ENCODE data around the gene UPK2.
"Not testable (repeated sequence)": the region's sequence is repeated elsewhere in the genome, so short reads cannot be mapped to it uniquely, and the experiment has no call there.

UPK2 gene

DNA sequence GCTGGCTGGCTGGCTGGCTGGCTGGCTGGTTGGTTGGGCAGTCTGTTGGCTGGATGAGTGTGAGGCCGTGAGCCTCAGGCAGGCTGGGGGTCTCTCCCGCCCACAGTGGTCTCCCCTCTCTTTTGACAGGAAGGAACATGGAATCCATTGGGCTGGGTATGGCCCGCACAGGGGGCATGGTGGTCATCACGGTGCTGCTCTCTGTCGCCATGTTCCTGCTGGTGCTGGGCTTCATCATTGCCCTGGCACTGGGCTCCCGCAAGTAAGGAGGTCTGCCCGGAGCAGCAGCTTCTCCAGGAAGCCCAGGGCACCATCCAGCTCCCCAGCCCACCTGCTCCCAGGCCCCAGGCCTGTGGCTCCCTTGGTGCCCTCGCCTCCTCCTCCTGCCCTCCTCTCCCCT is 1.9 kb downstream of the UPK2 start:
- Histone ChIP-seq H3K36me3 (replicated peaks) (no peaks in the 10 kb centered on the region), H3K27me3 (replicated peaks) (peaks cover 5% of the 10 kb centered on the region), H3K27ac (no peak overlapping the region), H3K4me3 (ENCODE audit: low read depth, low read length) (no peak overlapping the region)
- TF ChIP-seq, protein P1, sequence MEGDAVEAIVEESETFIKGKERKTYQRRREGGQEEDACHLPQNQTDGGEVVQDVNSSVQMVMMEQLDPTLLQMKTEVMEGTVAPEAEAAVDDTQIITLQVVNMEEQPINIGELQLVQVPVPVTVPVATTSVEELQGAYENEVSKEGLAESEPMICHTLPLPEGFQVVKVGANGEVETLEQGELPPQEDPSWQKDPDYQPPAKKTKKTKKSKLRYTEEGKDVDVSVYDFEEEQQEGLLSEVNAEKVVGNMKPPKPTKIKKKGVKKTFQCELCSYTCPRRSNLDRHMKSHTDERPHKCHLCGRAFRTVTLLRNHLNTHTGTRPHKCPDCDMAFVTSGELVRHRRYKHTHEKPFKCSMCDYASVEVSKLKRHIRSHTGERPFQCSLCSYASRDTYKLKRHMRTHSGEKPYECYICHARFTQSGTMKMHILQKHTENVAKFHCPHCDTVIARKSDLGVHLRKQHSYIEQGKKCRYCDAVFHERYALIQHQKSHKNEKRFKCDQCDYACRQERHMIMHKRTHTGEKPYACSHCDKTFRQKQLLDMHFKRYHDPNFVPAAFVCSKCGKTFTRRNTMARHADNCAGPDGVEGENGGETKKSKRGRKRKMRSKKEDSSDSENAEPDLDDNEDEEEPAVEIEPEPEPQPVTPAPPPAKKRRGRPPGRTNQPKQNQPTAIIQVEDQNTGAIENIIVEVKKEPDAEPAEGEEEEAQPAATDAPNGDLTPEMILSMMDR (IDR thresholded peaks at IDR 0.05; ENCODE audit: low read depth, low read length, missing control alignments) = no peak
- DNase-seq = no peak
- in situ Hi-C loops (cut with HindIII; ENCODE audit: low pct_ligation_motif_present, low sequenced_read_pairs) = no loop called here

DNA sequence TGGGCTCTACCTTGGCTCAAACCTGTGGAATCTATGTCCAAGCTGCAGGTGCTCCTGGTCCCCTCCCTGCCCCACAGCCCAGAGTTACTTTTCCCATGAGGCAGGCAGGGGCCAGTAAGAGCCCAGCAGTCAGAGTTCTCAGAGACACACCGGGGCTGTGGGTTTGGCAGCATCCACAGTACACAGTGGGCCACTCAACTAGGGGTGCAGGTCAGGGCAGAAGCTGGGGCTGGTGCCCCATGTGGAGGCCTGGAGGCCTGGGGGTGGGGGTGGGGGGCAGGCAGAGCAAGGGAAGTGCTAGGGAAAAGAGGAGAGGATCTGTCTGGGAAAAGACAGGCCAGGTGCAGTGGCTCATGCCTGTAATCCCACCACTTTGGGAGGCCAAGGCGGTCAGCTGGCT is 2.5 kb downstream of the UPK2 start:
- DNase-seq = no peak
- in situ Hi-C loops (cut with HindIII; ENCODE audit: low pct_ligation_motif_present, low sequenced_read_pairs) = no loop called here
- Histone ChIP-seq H3K27me3 (replicated peaks) (peaks cover 3% of the 10 kb centered on the region), H3K4me3 (ENCODE audit: low read depth, low read length) (no peak overlapping the region), H3K27ac (no peak overlapping the region), H3K36me3 (replicated peaks) (no peaks in the 10 kb centered on the region)
- TF ChIP-seq, protein P1 (IDR thresholded peaks at IDR 0.05; ENCODE audit: low read depth, low read length, missing control alignments) = no peak

GRCh38 chr11:118961189-118961588 is 5.1 kb downstream of the UPK2 start:
- no peaks in the 10 kb centered on the region for H3K36me3 ChIP-seq (replicated peaks)
- in situ Hi-C loops (cut with HindIII; ENCODE audit: low pct_ligation_motif_present, low sequenced_read_pairs) = no loop called here

GRCh38 chr11:118961591-118961990 is 5.5 kb downstream of the UPK2 start:
- Histone ChIP-seq H3K36me3 (replicated peaks) (no peaks in the 10 kb centered on the region), H3K27ac (no peak overlapping the region), H3K27me3 (replicated peaks) (peaks cover 3% of the 10 kb centered on the region), H3K4me3 (ENCODE audit: low read depth, low read length) (no peak overlapping the region)
- DNase-seq = no peak
- in situ Hi-C loops (cut with HindIII; ENCODE audit: low pct_ligation_motif_present, low sequenced_read_pairs) = no loop called here
- TF ChIP-seq, protein P1 (IDR thresholded peaks at IDR 0.05; ENCODE audit: low read depth, low read length, missing control alignments) = no peak

More at GRCh38 chr11:118961189-118961588, 5.1 kb downstream of the UPK2 start:
- Histone ChIP-seq H3K27ac (no peak overlapping the region), H3K27me3 (replicated peaks) (peaks cover 3% of the 10 kb centered on the region), H3K4me3 (ENCODE audit: low read depth, low read length) (no peak overlapping the region)
- DNase-seq = no peak
- TF ChIP-seq, protein P1 (IDR thresholded peaks at IDR 0.05; ENCODE audit: low read depth, low read length, missing control alignments) = no peak

- H3K4me3 ChIP-seq (ENCODE audit: low read depth, low read length); H3K27ac ChIP-seq; H3K36me3 ChIP-seq (replicated peaks); DNase-seq; in situ Hi-C loops (cut with HindIII; ENCODE audit: low pct_ligation_motif_present, low sequenced_read_pairs); H3K27me3 ChIP-seq (replicated peaks): not testable (repeated sequence)
Observed at GRCh38 chr11:118969508-118969907, 13.4 kb downstream of the UPK2 start.

DNA sequence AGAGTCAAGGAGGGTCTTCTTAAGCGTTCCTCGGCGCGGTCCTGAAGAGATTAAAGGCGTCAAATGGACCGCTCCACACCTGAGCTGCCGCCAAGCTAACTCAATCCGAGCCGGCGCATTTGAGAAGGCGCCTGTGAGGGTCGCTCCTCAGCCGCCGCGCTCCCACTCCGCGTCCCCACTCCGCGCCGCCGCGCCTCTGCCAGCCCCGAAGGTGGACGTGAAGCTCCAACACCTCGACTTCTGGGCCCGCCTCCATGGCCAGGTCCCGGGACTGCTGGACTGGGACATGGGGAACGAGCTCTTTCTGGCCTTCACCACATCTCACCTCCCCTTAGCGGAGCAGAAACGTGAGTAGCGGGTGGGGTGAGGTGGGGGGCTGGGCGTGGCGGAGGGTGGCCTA is 15.5 kb downstream of the UPK2 start, which contains the start of gene FOXR1:
Gene FOXR1, plus strand, starts transcription at position 116 of the 400 bp plus-strand sequence. Its CDS starts 171 bp downstream, at position 287.
- H3K27me3 ChIP-seq (replicated peaks) = no peaks in the 10 kb centered on the region
- no peaks in the 10 kb centered on the region for H3K36me3 ChIP-seq (replicated peaks)
- no peak within 1 kb of the TSS for H3K4me3 ChIP-seq (ENCODE audit: low read depth, low read length)
- in situ Hi-C loops (cut with HindIII; ENCODE audit: low pct_ligation_motif_present, low sequenced_read_pairs) = no loop called here
- DNase-seq = no peak
- H3K27ac ChIP-seq = no peak within 1 kb of the TSS
- TF ChIP-seq, protein P1 (IDR thresholded peaks at IDR 0.05; ENCODE audit: low read depth, low read length, missing control alignments) = no peak
